ENCODE data around the gene ESF1. TPM values are rescaled to one million over a fixed set of nuclear protein-coding genes. Genes with fewer than 3 reads are reported as not detected.

Gene ESF1
- total and polyA plus RNA-seq, 2 experiments from 2014 or later, result 7.9 to 8.3 TPM

DNA sequence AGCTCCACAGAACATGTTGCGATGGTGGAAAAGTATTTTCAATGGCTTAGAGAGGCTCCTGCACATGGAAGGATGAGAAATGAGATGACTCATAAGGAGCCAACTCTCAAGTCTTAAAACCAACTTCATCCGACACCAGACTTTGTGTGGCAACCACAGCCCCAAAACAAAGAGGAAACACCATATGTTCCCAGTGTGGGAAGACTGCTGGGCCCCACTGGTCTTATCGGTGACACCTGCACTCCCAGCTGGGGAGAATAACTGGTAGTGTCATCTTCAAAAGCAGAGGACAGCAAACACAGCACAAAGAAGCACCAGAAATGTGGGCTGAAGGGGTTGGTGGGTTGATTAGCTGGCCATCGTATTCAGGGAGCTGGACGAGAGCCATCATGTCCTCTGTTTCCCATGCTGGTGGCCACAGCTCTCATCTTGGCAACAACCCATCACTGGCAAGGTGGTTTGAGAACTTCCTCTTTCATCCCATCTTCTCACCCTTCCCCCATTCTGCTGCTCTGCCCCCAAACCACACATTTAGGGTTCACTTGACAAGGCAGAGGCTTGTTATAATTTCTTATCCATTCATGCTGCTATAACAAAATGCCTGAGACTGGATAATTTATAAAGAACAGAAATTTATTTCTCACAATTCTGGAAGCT lies 100.0 kb downstream of the ESF1 start:
- no peak overlapping the region for H3K4me3 ChIP-seq
- in situ Hi-C loops (cut with MboI), result no loop called here
- no peak overlapping the region for H3K9ac ChIP-seq
- no peak overlapping the region for H2AFZ ChIP-seq
- no peak overlapping the region for H3K27ac ChIP-seq
- no peaks in the 10 kb centered on the region for H3K4me1 ChIP-seq (ENCODE audit: insufficient read depth)
- WGBS, 2 experiments (ENCODE audit: low coverage in 1 of 2, low lambda C conversion rate in 2 of 2, missing lambda C conversion rate in 2 of 2), result 64 to 72% methylated on average over 5 of the region's 5 CpGs
- no peaks in the 10 kb centered on the region for H3K9me2 ChIP-seq (ENCODE audit: insufficient read depth)
- DNase-seq, result no peak
- no peaks in the 10 kb centered on the region for H3K9me3 ChIP-seq (ENCODE audit: low read depth)
- no peaks in the 10 kb centered on the region for H4K20me1 ChIP-seq (ENCODE audit: insufficient read depth)
- TF ChIP-seq EZH2phosphoT487 (IDR thresholded peaks at IDR 0.05; ENCODE audit: insufficient read depth, low read depth) (no peak), EZH2 (IDR thresholded peaks at IDR 0.05; ENCODE audit: insufficient read depth, poor library complexity, severe bottlenecking) (no peak)
- no peaks in the 10 kb centered on the region for H3K79me2 ChIP-seq (ENCODE audit: insufficient read depth)
- no peaks in the 10 kb centered on the region for H3K36me3 ChIP-seq (ENCODE audit: low read depth)
- H3K4me2 ChIP-seq (ENCODE audit: unreplicated experiment), result no peak overlapping the region
- H3F3A ChIP-seq (ENCODE audit: insufficient read depth), result no peaks in the 10 kb centered on the region
- H3K27me3 ChIP-seq (replicated peaks; ENCODE audit: insufficient read depth), result peaks cover 12% of the 10 kb centered on the region; the same call in 1 of the 2 replicates

- TF ChIP-seq EZH2 (IDR thresholded peaks at IDR 0.05; ENCODE audit: insufficient read depth, poor library complexity, severe bottlenecking), result no peak
- TF ChIP-seq EZH2phosphoT487 (IDR thresholded peaks at IDR 0.05; ENCODE audit: insufficient read depth, low read depth), result no peak
- Histone ChIP-seq H3K4me2 (ENCODE audit: unreplicated experiment) (no peak overlapping the region), H3K9me3 (ENCODE audit: low read depth) (no peaks in the 10 kb centered on the region), H2AFZ (no peak overlapping the region), H3K79me2 (ENCODE audit: insufficient read depth) (no peaks in the 10 kb centered on the region), H3K4me1 (ENCODE audit: insufficient read depth) (no peaks in the 10 kb centered on the region), H4K20me1 (ENCODE audit: insufficient read depth) (no peaks in the 10 kb centered on the region), H3K36me3 (ENCODE audit: low read depth) (no peaks in the 10 kb centered on the region), H3F3A (ENCODE audit: insufficient read depth) (no peaks in the 10 kb centered on the region), H3K27me3 (replicated peaks; ENCODE audit: insufficient read depth) (peaks cover 12% of the 10 kb centered on the region; the same call in 1 of the 2 replicates), H3K4me3 (no peak overlapping the region), H3K27ac (no peak overlapping the region), H3K9ac (no peak overlapping the region), H3K9me2 (ENCODE audit: insufficient read depth) (no peaks in the 10 kb centered on the region)
- no peak for DNase-seq
- in situ Hi-C loops (cut with MboI), result no loop called here
- WGBS, 2 experiments (ENCODE audit: low coverage in 1 of 2, low lambda C conversion rate in 2 of 2, missing lambda C conversion rate in 2 of 2), result 26 to 39% methylated on average over 1 of the region's 1 CpG
Observed at GRCh38 chr20:13683833-13684232, 100.9 kb downstream of the ESF1 start.

DNA sequence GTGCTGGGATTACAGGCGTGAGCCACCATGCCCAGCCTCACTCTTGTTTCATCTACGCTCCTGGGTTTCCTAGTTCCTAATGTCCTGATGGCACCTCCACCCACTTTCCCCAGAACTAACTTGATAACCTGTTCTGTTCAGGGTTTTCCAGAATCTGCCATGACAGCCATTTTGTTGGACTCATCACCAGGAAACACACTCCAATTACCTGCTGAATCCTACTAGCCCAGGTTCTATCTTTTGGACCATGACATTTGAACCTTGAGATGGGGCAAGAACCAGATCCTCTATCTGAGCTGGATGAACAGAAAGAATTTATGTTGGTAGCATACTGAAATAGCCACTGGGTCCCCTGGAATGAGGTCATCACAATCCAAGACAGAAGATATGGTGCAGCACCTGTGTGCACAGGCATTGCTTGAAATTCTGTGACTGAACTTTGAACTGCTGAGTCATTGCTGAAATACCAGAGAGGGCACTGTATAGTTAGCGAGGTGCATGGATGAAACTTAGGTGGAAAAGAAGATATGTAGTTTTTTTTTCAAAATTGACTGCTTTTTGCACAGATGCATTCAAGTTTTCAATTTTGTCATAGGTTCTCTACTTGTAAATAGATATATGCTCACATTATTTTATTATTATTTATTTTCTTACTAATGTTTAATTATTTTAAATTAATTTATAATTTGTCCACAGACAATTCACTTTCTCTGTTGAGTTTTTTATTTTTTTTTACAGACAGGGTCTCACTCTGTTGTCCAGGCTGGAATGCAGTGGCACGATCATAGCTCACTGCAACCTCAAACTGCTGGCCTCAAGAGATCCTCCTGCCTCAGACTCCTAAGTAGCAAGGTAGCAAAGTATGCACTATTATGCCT lies 103.2 kb downstream of the ESF1 start:
- Histone ChIP-seq H3K4me3 (no peak overlapping the region), H4K20me1 (ENCODE audit: insufficient read depth) (no peaks in the 10 kb centered on the region), H3K9me2 (ENCODE audit: insufficient read depth) (no peaks in the 10 kb centered on the region), H3F3A (ENCODE audit: insufficient read depth) (no peaks in the 10 kb centered on the region), H3K27ac (no peak overlapping the region), H3K27me3 (replicated peaks; ENCODE audit: insufficient read depth) (peaks cover 12% of the 10 kb centered on the region; the same call in 1 of the 2 replicates), H3K9ac (no peak overlapping the region), H3K9me3 (ENCODE audit: low read depth) (no peaks in the 10 kb centered on the region), H3K79me2 (ENCODE audit: insufficient read depth) (no peaks in the 10 kb centered on the region), H3K36me3 (ENCODE audit: low read depth) (no peaks in the 10 kb centered on the region), H3K4me1 (ENCODE audit: insufficient read depth) (no peaks in the 10 kb centered on the region), H2AFZ (no peak overlapping the region), H3K4me2 (ENCODE audit: unreplicated experiment) (no peak overlapping the region)
- DNase-seq, result no peak
- in situ Hi-C loops (cut with MboI), result no loop called here
- 51 to 55% methylated on average over 4 of the region's 4 CpGs for WGBS, 2 experiments (ENCODE audit: low coverage in 1 of 2, low lambda C conversion rate in 2 of 2, missing lambda C conversion rate in 2 of 2)
- TF ChIP-seq EZH2phosphoT487 (IDR thresholded peaks at IDR 0.05; ENCODE audit: insufficient read depth, low read depth) (no peak), EZH2 (IDR thresholded peaks at IDR 0.05; ENCODE audit: insufficient read depth, poor library complexity, severe bottlenecking) (no peak)

DNA sequence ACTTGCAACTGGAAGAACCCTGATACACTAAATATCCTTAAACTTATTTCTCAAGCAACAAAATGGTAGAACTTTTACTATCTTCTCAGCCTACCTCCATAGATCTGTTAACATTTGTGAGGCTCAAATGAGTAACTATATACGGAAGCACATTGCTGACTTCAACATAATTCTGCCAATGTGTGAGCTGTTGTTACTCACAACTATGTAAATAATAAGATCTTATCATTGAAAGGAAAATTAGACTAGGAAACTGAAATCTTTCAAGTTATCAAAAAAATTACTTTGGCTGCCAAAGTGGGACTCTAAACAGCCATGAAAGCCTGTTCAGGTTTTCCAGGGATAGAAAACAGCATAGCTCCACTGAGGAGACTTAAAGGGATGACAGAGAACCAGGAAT lies 105.8 kb downstream of the ESF1 start:
- H2AFZ ChIP-seq, result no peak overlapping the region
- no peaks in the 10 kb centered on the region for H3F3A ChIP-seq (ENCODE audit: insufficient read depth)
- no peaks in the 10 kb centered on the region for H3K79me2 ChIP-seq (ENCODE audit: insufficient read depth)
- TF ChIP-seq EZH2phosphoT487 (IDR thresholded peaks at IDR 0.05; ENCODE audit: insufficient read depth, low read depth) (no peak), EZH2 (IDR thresholded peaks at IDR 0.05; ENCODE audit: insufficient read depth, poor library complexity, severe bottlenecking) (no peak)
- H3K4me1 ChIP-seq (ENCODE audit: insufficient read depth), result no peaks in the 10 kb centered on the region
- no peaks in the 10 kb centered on the region for H4K20me1 ChIP-seq (ENCODE audit: insufficient read depth)
- H3K9me3 ChIP-seq (ENCODE audit: low read depth), result no peaks in the 10 kb centered on the region
- H3K4me2 ChIP-seq (ENCODE audit: unreplicated experiment), result no peak overlapping the region
- in situ Hi-C loops (cut with MboI), result no loop called here
- H3K36me3 ChIP-seq (ENCODE audit: low read depth), result no peaks in the 10 kb centered on the region
- no peak for DNase-seq
- H3K9me2 ChIP-seq (ENCODE audit: insufficient read depth), result no peaks in the 10 kb centered on the region
- no peak overlapping the region for H3K9ac ChIP-seq
- H3K4me3 ChIP-seq, result no peak overlapping the region
- H3K27ac ChIP-seq, result no peak overlapping the region
- 0 out of 2 replicates have a peak, but pooled peaks cover 4% of the 10 kb centered on the region for H3K27me3 ChIP-seq (replicated peaks; ENCODE audit: insufficient read depth)
- 37 to 54% methylated on average over 1 of the region's 1 CpG for WGBS, 2 experiments (ENCODE audit: low coverage in 1 of 2, low lambda C conversion rate in 2 of 2, missing lambda C conversion rate in 2 of 2)
